Body of pancreas (tissue), 4 donors: ENCODE results near the gene SERPINA9.

Experiments
- POLR2A ChIP-seq, 3 donors: fragments of 450-650 bp; IDR thresholded peaks; one replicate each; pipeline ENCODE4 v1.6.1; 2016; ENCODE audit warnings: antibody characterized with exemption in 3 of 3, mild to moderate bottlenecking in 2 of 3
- TF ChIP-seq, protein P1 (sequence below), 7 experiments: fragments of 450-650 bp in 4 of 7; fragments of 200-600 bp in 3 of 7; sonication (generic) in 3 of 7; IDR thresholded peaks; one replicate each; pipeline ENCODE4 v1.5.1; 2016 to 2019; ENCODE audit warnings: antibody characterized with exemption in 7 of 7

DNA sequence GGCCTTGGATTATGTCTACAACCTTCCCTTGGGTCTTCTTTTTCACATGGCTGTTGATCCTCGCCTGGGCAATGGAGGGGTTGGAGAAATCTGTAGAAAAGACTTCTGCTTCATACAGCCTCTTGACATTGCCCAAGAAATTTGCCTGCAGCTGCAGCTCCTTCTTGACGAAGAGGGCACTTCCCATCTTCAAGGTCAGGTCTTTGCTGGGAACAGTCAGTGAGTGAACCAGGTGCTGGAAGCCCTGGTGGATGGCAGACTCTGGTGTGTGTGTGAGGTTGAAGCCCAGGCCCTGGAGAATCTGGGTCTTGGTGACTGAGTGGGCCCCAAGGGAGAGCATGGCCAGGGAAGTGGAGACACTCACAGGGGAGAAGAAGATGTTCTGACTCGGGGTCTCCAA lies 6.7 kb downstream of the SERPINA9 start:
- TF ChIP-seq, protein P1, sequence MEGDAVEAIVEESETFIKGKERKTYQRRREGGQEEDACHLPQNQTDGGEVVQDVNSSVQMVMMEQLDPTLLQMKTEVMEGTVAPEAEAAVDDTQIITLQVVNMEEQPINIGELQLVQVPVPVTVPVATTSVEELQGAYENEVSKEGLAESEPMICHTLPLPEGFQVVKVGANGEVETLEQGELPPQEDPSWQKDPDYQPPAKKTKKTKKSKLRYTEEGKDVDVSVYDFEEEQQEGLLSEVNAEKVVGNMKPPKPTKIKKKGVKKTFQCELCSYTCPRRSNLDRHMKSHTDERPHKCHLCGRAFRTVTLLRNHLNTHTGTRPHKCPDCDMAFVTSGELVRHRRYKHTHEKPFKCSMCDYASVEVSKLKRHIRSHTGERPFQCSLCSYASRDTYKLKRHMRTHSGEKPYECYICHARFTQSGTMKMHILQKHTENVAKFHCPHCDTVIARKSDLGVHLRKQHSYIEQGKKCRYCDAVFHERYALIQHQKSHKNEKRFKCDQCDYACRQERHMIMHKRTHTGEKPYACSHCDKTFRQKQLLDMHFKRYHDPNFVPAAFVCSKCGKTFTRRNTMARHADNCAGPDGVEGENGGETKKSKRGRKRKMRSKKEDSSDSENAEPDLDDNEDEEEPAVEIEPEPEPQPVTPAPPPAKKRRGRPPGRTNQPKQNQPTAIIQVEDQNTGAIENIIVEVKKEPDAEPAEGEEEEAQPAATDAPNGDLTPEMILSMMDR (IDR thresholded peaks at IDR 0.05) = no peak
- TF ChIP-seq POLR2A (IDR thresholded peaks at IDR 0.05) = no peak
